Measurements from ENCODE around the gene PTPRQ.
"Not testable (repeated sequence)": the region's sequence is repeated elsewhere in the genome, so short reads cannot be mapped to it uniquely, and the experiment has no call there.

GRCh38 chr12:80676042-80676636 lies 232.1 kb downstream of the PTPRQ start:
- TF ChIP-seq, protein P1, sequence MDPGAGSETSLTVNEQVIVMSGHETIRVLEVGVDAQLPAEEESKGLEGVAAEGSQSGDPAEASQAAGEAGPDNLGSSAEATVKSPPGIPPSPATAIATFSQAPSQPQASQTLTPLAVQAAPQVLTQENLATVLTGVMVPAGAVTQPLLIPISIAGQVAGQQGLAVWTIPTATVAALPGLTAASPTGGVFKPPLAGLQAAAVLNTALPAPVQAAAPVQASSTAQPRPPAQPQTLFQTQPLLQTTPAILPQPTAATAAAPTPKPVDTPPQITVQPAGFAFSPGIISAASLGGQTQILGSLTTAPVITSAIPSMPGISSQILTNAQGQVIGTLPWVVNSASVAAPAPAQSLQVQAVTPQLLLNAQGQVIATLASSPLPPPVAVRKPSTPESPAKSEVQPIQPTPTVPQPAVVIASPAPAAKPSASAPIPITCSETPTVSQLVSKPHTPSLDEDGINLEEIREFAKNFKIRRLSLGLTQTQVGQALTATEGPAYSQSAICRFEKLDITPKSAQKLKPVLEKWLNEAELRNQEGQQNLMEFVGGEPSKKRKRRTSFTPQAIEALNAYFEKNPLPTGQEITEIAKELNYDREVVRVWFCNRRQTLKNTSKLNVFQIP (CRISPR knock-in tag; IDR thresholded peaks at IDR 0.05; ENCODE audit: borderline replicate concordance, low read depth): not testable (repeated sequence)
- TF ChIP-seq PPARA (CRISPR knock-in tag; IDR thresholded peaks at IDR 0.05; ENCODE audit: borderline replicate concordance); ESRRG (CRISPR knock-in tag; IDR thresholded peaks at IDR 0.05); ZC3H10 (CRISPR knock-in tag; IDR thresholded peaks at IDR 0.05); PATZ1 (CRISPR knock-in tag; IDR thresholded peaks at IDR 0.05; ENCODE audit: borderline replicate concordance); ARNTL (CRISPR knock-in tag; IDR thresholded peaks at IDR 0.05; ENCODE audit: borderline replicate concordance, low read depth); ZFP30 (CRISPR knock-in tag; IDR thresholded peaks at IDR 0.05); SNAI2 (CRISPR knock-in tag; IDR thresholded peaks at IDR 0.05); CSRNP3 (CRISPR knock-in tag; IDR thresholded peaks at IDR 0.05); BACH2 (CRISPR knock-in tag; IDR thresholded peaks at IDR 0.05; ENCODE audit: borderline replicate concordance); RARB (CRISPR knock-in tag; IDR thresholded peaks at IDR 0.05): not testable (repeated sequence)
